Measurements from ENCODE around the gene GDPD5.

GDPD5 gene

GRCh38 chr11:75443043-75443442 is 82.7 kb downstream of the GDPD5 start:
- H3K79me2 ChIP-seq (ENCODE audit: control insufficient read depth, low read length): no peaks in the 10 kb centered on the region
- no peak overlapping the region for H3K4me2 ChIP-seq (ENCODE audit: low read length)
- H3K9me3 ChIP-seq (ENCODE audit: control insufficient read depth, insufficient read depth, low read length): no peaks in the 10 kb centered on the region
- H3K27me3 ChIP-seq (ENCODE audit: control insufficient read depth, low read length): peaks cover 3% of the 10 kb centered on the region; the same call in 1 of the 2 replicates
- TF ChIP-seq EZH2phosphoT487 (IDR thresholded peaks at IDR 0.05; ENCODE audit: borderline replicate concordance, low read length) (no peak), CTCF (IDR thresholded peaks at IDR 0.05; ENCODE audit: low read depth, low read length, poor library complexity, severe bottlenecking) (no peak)
- H3K4me1 ChIP-seq (ENCODE audit: control insufficient read depth, low read length): no peaks in the 10 kb centered on the region
- H3K9me2 ChIP-seq (replicated peaks; ENCODE audit: control insufficient read depth, low read length): no peaks in the 10 kb centered on the region
- H4K20me1 ChIP-seq (ENCODE audit: control insufficient read depth, insufficient read depth, low read depth, low read length): no peaks in the 10 kb centered on the region
- no peak overlapping the region for H3K27ac ChIP-seq (ENCODE audit: low read depth, low read length)
- H3F3A ChIP-seq (ENCODE audit: control insufficient read depth, insufficient read depth): no peaks in the 10 kb centered on the region
- no peak overlapping the region for H3K4me3 ChIP-seq (ENCODE audit: low read length)
- H3K36me3 ChIP-seq (ENCODE audit: control insufficient read depth, low read length): no peaks in the 10 kb centered on the region

- Histone ChIP-seq H3K27ac (ENCODE audit: low read depth, low read length) (no peak overlapping the region), H3K79me2 (ENCODE audit: control insufficient read depth, low read length) (no peaks in the 10 kb centered on the region), H4K20me1 (ENCODE audit: control insufficient read depth, insufficient read depth, low read depth, low read length) (no peaks in the 10 kb centered on the region), H3K36me3 (ENCODE audit: control insufficient read depth, low read length) (no peaks in the 10 kb centered on the region), H3K4me1 (ENCODE audit: control insufficient read depth, low read length) (no peaks in the 10 kb centered on the region), H3K27me3 (ENCODE audit: control insufficient read depth, low read length) (peaks cover 3% of the 10 kb centered on the region; the same call in 1 of the 2 replicates), H3F3A (ENCODE audit: control insufficient read depth, insufficient read depth) (no peaks in the 10 kb centered on the region), H3K4me2 (ENCODE audit: low read length) (no peak overlapping the region), H3K4me3 (ENCODE audit: low read length) (no peak overlapping the region), H3K9me3 (ENCODE audit: control insufficient read depth, insufficient read depth, low read length) (no peaks in the 10 kb centered on the region), H3K9me2 (replicated peaks; ENCODE audit: control insufficient read depth, low read length) (no peaks in the 10 kb centered on the region)
- TF ChIP-seq EZH2phosphoT487 (IDR thresholded peaks at IDR 0.05; ENCODE audit: borderline replicate concordance, low read length): no peak
- no peak for TF ChIP-seq CTCF (IDR thresholded peaks at IDR 0.05; ENCODE audit: low read depth, low read length, poor library complexity, severe bottlenecking)
Observed at GRCh38 chr11:75442161-75442885, 83.4 kb downstream of the GDPD5 start.

GRCh38 chr11:75441804-75442132 is 84.0 kb downstream of the GDPD5 start:
- Histone ChIP-seq H3K79me2 (ENCODE audit: control insufficient read depth, low read length) (no peaks in the 10 kb centered on the region), H3F3A (ENCODE audit: control insufficient read depth, insufficient read depth) (no peaks in the 10 kb centered on the region), H3K9me3 (ENCODE audit: control insufficient read depth, insufficient read depth, low read length) (no peaks in the 10 kb centered on the region), H3K27me3 (ENCODE audit: control insufficient read depth, low read length) (peaks cover 3% of the 10 kb centered on the region; the same call in 1 of the 2 replicates), H4K20me1 (ENCODE audit: control insufficient read depth, insufficient read depth, low read depth, low read length) (no peaks in the 10 kb centered on the region), H3K4me2 (ENCODE audit: low read length) (no peak overlapping the region), H3K9me2 (replicated peaks; ENCODE audit: control insufficient read depth, low read length) (no peaks in the 10 kb centered on the region), H3K4me3 (ENCODE audit: low read length) (no peak overlapping the region), H3K4me1 (ENCODE audit: control insufficient read depth, low read length) (no peaks in the 10 kb centered on the region), H3K27ac (ENCODE audit: low read depth, low read length) (no peak overlapping the region), H3K36me3 (ENCODE audit: control insufficient read depth, low read length) (no peaks in the 10 kb centered on the region)
- no peak for TF ChIP-seq CTCF (IDR thresholded peaks at IDR 0.05; ENCODE audit: low read depth, low read length, poor library complexity, severe bottlenecking)
- TF ChIP-seq EZH2phosphoT487 (IDR thresholded peaks at IDR 0.05; ENCODE audit: borderline replicate concordance, low read length): no peak

Data from DOHH2 (cell line).